ENCODE results near the gene CREB5. TPM values are rescaled to one million over a fixed set of nuclear protein-coding genes. Genes with fewer than 3 reads are reported as not detected.

The CREB5 gene
- total RNA-seq, 4 donors from 2014 or later: 16.8 to 22.4 (median 20.9) TPM

DNA sequence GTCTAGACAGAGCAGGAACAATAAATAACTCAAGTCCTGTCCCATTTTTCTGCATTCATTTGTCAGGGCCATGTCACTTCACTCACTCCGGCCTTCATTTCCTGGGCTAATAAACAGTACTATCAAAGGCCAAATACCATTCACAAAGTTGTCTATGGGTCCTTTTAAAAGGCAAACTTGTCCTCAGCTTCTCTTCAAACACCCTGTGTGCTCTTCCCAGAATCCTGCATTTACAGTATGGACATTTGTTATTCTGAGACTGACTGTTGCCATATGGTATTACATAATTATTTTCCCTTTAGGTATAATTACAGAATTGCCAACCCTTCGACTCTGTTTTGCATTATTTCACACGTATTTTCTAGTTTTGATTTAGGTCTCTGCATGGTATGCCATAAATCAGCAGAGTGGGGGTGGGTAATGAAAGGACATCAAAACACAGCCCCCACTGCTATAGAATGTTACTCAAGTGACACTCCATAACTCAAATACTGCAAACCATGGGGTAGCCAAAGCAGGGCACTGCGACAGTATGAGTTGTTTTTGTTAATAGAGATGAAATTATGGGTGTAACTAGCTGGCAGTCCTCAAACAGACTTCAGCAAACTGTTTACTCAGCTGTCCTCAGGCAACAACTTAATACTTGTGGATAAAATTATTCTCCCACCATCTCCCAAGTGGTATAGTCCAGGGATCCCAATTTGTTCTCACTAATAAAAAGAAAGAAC is 362.1 kb downstream of the CREB5 start:
- 44 to 46% methylated on average over 4 of the region's 4 CpGs for WGBS, 2 donors
- TF ChIP-seq CTCF (IDR thresholded peaks at IDR 0.05) (no peak), EP300 (IDR thresholded peaks at IDR 0.05) (no peak), POLR2A (IDR thresholded peaks at IDR 0.05) (no peak)
- no peak for DNase-seq (ENCODE audit: low spot score in 2 of 2)

GRCh38 chr7:28776463-28777157 is 364.3 kb downstream of the CREB5 start:
- Histone ChIP-seq H3K9me3 (no peaks in the 10 kb centered on the region), H3K4me3 (no peak overlapping the region), H3K27me3 (no peaks in the 10 kb centered on the region), H3K27ac (no peak overlapping the region), H3K36me3 (no peaks in the 10 kb centered on the region), H3K4me1 (peaks cover 0 to 28% (median 4%) of the 10 kb centered on the region in 4 donors)
- DNase-seq (ENCODE audit: low spot score in 2 of 2): no peak
- TF ChIP-seq POLR2A (IDR thresholded peaks at IDR 0.05): no peak
- WGBS, 2 donors: 85 to 90% methylated on average over 4 of the region's 4 CpGs

More for the DNA sequence above, 362.1 kb downstream of the CREB5 start:
- Histone ChIP-seq H3K27ac (peak overlapping the region in 1 of 4 donors; percentile 0), H3K27me3 (no peaks in the 10 kb centered on the region), H3K4me3 (no peak overlapping the region), H3K4me1 (peaks cover 0 to 18% (median 0%) of the 10 kb centered on the region in 4 donors), H3K36me3 (no peaks in the 10 kb centered on the region), H3K9me3 (no peaks in the 10 kb centered on the region)

- Histone ChIP-seq H3K27me3 (no peaks in the 10 kb centered on the region), H3K36me3 (no peaks in the 10 kb centered on the region), H3K9me3 (no peaks in the 10 kb centered on the region), H3K27ac (peak overlapping the region in 2 of 4 donors; percentile 25 to 36), H3K4me3 (no peak overlapping the region), H3K4me1 (peaks cover 0 to 31% (median 4%) of the 10 kb centered on the region in 4 donors)
- WGBS, 2 donors: 30 to 32% methylated on average over 4 of the region's 4 CpGs
- TF ChIP-seq CTCF (IDR thresholded peaks at IDR 0.05) (no peak), EP300 (IDR thresholded peaks at IDR 0.05) (no peak), POLR2A (IDR thresholded peaks at IDR 0.05) (no peak)
- DNase-seq (ENCODE audit: low spot score in 2 of 2): no peak
Measured at GRCh38 chr7:28778786-28779185, 366.5 kb downstream of the CREB5 start.

DNA sequence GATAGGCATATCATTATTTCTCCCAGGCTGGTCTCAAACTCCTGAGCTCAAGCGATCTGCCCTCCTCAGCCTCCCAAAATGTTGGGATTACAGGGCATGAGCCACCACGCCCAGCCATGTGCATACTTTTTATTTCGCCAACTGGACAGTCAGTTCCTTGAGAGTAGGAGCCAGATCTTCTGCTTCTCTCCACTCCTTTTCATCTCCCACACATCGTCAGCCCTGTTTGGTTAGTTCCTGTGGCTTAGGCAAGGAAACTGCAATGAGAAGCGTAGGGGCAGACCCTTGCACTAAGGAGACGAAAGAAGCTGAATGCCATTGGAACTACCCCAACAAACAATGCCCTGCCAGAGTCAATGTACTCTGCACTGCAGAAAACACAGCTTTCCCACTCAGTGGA is 367.6 kb downstream of the CREB5 start:
- Histone ChIP-seq H3K36me3 (no peaks in the 10 kb centered on the region), H3K4me1 (peaks cover 0 to 34% (median 6%) of the 10 kb centered on the region in 4 donors), H3K9me3 (no peaks in the 10 kb centered on the region), H3K27me3 (no peaks in the 10 kb centered on the region), H3K27ac (peak overlapping the region in 1 of 4 donors; percentile 1), H3K4me3 (no peak overlapping the region)
- no peak for TF ChIP-seq CTCF (IDR thresholded peaks at IDR 0.05)
- TF ChIP-seq POLR2A (IDR thresholded peaks at IDR 0.05): no peak
- TF ChIP-seq EP300 (IDR thresholded peaks at IDR 0.05): no peak
- no peak for DNase-seq (ENCODE audit: low spot score in 2 of 2)
- 59 to 62% methylated on average over 6 of the region's 6 CpGs for WGBS, 2 donors

DNA sequence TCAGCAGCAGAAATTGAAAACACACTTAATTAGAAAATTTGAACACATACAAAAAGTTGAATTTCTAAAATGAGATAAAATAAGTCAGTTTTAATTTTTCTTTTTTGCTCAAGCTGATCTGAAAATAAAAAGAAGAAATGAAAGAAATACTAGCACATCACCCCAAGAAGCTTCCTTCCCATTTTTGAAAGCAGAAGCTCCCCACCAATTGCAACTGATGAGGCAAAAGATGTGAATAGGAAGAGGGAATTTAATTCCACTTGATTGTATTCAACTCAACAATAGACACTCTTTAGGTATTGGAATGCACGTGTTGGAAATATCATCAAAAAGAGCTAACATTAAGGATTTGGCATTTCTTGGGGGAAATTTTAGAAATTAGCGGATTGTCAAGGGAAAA is 370.0 kb downstream of the CREB5 start:
- TF ChIP-seq EP300 (IDR thresholded peaks at IDR 0.05) (no peak), POLR2A (IDR thresholded peaks at IDR 0.05) (no peak), CTCF (IDR thresholded peaks at IDR 0.05) (no peak)
- Histone ChIP-seq H3K9me3 (no peaks in the 10 kb centered on the region), H3K27me3 (no peaks in the 10 kb centered on the region), H3K4me3 (no peak overlapping the region), H3K36me3 (no peaks in the 10 kb centered on the region), H3K27ac (no peak overlapping the region), H3K4me1 (peaks cover 0 to 32% (median 6%) of the 10 kb centered on the region in 4 donors)
- WGBS, 2 donors: 77 to 83% methylated on average over 2 of the region's 2 CpGs
- no peak for DNase-seq (ENCODE audit: low spot score in 2 of 2)
